DLD1 (cell line): ENCODE data around the gene RNF34.

Experiments used
- in situ Hi-C: cut with HindIII; loops from 2 replicates; pipeline ENCODE4 v1.10.0; 2017; ENCODE audit warnings: low sequenced_read_pairs

Gene RNF34

DNA sequence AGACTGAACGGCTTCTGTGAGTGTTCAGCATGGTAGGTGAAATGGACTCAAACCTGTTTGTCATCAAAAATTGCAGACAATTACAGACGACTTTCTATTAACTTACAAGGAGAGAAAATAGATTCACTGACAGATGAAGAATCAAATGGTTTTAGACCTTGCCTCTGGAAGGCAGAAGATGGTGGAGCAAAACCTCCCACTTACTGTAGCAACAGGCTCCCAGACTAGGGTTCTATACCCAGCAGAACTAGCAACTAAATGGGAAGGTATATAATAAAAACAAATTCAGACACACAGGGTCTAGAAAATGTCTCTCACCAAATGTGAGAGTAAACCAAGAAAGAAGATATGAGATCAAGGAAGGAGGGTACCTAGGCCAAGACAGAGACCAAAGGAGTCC lies 36.8 kb downstream of the RNF34 start:
- in situ Hi-C loops = loop anchor here (5.0 kb wide), 1 partner anchor 34 kb away; the partner anchor contains the start of gene RNF34

DNA sequence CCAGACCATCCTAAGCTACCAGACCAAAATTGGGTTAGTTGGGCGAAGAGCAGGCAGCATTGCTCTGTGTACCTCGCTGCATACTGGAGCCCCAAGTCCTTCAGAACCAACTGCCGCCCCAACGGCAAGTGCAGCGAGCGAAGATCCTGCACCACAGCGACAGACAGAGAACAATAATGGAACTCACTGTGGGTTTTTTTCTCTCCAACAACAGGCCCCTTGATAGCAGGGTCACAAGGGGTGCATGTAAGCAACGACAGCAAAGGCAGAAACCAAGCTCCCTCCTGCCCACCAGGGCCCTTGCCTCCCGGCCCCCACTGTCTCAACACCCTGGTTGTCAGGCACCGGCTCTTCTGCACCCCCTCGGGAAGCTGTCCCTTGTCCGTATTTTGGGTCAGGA lies 39.0 kb downstream of the RNF34 start:
- in situ Hi-C loops = loop anchor here (5.0 kb wide), 1 partner anchor 37 kb away; the partner anchor contains the start of gene RNF34

DNA sequence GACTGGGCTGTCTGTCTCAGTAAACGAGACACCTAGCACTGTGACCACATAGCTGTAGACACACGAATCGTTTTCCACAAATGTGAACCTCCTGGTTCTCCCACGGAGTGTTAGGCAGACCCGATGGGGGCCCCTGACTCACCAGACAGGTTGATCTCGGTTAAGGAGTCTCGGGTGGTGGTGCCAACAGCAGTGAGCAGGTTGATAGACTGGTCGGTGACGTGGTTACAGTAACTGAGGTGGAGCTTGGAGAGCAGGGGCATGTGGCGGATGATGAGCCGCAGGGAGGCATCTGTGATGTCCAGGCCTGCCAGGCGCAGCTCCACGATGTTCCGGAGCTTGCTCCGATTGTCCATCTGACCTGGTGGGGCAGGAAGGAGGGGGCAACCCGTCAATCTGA lies 39.8 kb downstream of the RNF34 start:
- in situ Hi-C loops = loop anchor here (5.0 kb wide), 1 partner anchor 37 kb away; the partner anchor contains the start of gene RNF34

DNA sequence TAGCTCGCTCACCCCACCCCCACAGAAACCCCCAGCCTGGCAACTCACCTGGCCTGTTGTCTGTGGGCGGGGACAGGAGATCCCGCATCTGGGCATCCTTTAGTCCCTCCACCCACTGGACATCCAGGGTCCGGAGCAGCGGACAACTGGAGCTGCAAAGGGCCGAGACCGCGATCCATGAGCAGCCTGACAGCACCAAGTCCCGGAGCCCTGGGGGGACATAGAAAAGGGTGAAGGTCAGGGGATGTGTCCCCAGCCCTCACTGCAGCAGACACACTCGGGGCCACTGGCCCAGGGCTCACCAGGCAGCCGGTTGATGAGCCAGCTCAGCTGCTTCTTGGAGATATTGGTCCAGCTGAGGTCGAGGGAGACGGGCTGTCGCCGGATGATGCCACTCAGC lies 40.9 kb downstream of the RNF34 start:
- in situ Hi-C loops = no loop called here

DNA sequence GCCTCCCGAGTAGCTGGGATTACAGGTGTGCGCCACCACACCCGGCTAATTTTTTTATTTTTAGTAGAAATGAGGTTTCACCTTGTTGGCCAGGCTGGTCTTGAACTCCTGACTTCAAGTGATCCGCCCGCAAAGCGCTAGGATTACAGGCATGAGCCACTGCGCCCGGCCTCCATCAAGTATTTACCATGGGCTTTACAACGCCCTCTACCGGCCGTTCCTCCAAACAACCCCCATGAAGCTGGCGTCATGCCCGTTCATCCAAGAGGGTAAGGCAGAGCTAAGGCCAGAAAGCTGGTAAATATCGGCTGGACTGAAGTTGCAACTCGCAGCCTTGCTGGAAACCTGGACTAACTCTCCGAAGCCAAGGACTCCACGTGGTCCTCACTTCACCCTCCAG lies 41.6 kb downstream of the RNF34 start:
- in situ Hi-C loops = no loop called here

DNA sequence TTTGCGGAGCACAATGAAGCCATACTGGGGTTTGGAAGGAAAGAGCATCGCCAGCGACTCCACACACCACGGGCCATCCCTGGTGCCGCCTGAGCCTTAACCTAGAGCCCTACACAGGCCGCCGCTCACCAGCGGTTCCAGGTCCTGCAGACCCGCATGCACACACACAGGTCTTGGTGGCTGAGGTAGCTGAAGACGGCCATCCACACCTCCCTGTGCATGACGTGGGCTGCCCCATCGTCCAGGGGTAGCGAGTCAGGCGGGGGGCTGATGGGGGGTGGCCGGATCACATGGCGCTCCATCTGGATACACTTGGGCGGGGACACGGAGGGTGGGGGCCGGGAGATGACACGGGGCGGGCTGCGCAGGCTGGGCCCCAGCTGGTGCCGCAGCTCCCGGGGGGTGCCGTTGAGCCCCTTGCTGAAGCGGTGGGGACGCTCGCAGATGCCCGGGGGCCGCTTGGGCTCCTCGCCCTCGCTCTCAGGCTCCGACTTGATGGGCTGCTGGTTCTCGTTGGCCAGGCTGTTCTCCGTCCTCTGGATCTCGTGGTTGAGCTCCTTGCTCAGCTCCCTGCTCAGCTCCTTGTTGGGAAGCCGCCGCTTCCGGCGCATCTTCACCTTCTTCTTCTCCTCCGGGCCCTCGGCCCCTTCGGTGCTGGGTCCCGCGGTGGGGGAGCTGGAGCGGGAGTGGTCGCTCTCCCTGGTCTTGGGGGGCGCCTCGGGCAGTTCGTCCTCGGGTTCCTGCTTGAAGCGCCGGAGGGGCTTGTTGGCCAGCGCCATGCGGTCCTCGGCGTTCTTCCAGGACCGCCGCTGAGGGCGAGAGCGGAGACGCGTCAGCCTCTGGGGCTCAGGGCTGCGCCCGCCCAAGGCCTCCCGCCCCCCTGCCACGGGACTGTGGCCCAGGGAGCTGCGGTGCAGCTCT lies 42.4 kb downstream of the RNF34 start:
- in situ Hi-C loops = no loop called here

DNA sequence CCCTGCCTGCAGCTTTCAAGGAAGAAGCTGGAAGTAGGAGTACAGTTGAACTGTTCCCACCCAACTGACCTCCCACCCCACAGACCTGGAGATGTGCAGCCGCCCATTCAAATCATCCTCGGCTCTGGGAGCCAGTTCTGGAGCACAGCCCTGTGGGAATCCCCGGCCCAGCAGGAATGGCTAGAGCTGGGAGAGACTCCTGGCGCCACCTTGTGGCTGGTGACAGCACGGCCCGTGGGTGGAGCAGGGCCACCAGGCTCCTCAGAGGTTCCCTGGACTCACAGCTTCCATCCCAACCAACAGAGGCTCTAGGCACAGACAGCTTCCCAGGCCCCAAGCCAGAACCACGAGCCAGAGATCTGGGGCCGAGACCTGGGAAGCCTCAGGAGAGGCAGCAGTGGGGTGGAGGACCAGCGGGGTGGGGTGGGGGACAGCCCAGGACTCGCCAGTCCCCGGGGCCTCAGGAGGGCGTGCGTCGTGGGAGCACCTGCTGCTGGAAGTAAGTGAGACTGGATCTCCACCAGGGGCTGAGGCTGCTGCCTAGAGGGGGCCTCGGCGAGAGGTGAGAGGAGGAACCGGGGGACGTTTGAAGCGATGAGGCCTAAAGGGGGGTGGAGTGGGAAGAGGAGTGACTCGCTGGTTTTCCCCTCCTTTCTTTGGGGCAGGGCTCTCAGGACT lies 43.4 kb downstream of the RNF34 start:
- in situ Hi-C loops = no loop called here

DNA sequence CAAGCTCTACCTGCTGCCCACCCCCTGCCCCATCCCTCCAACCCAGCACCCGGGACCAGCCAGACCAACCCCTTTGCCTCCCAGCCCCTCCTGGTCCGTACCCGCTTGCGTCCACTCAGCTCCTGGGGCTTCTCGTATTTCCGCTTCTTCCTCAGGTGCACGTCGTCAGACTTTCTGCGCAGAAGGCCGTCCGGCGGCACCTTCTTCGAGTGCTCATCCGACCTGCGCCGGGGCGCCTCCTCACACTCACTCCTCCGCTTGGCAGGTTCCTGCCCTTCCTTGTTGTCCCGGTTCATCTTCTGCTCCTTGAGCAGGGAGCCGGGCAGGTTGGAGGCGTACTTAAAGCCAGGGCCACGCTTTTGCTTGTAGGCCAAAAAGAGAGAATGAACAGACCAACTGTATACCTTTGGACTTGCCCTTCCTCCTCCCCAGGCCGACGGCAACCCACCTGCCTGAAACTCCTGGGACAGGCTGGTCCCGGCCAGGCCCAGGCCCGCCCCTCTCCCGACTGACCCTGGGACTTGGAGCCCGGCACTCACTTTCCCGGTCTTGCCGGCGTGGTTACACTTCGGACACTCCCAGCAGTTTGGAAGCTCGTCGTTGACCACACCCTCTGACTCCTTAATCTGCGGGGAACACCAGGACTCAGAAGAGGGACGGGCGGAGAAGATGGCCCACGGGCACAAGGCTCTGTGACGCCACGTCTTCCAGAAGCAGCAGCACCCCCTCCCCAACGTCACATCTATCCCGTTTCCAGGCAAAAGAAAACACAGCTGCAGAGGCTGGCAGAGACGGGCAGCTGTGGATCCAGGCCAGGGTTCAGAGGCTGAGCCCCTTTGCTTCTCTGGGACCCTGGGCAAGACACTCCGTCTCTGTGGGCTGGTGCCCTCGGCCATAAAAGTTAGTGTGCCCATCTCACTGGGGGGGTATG lies 44.3 kb downstream of the RNF34 start:
- in situ Hi-C loops = no loop called here

DNA sequence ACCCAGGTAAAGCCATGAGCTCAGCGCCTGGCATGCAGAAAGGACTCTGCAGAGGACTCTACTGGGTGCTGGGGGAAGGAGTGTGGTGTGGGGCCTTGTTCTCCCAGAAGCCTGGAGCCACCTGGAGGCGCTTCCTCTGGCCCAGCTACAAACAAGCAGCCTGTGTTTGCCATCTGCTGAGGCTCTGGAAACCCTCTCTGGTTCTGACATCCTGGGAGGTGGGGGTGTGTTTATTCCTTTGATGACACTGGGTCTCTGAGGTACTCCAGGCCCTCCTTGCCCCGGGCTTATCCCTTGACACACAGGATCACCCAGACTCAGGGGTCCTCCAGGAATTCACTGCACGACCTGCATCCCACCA lies 44.9 kb downstream of the RNF34 start:
- in situ Hi-C loops = no loop called here

DNA sequence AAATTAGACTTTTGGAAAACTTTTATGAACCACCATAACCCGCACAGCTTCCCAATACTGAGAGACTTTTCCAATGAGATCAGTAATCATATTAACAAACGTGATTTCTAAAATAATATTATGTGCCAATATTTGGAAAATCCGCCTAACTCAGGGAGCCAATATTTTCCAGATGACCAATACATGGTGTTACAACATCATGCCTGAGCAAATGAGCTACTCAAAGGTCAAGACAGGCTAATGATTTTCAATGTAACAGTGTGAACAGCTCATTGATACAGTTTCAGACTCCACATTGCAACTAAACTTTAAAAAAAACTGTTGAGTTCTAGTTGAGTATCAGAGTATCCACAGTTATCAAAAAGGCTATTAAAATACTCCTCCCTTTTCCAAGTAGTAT lies 46.8 kb downstream of the RNF34 start:
- in situ Hi-C loops = no loop called here

DNA sequence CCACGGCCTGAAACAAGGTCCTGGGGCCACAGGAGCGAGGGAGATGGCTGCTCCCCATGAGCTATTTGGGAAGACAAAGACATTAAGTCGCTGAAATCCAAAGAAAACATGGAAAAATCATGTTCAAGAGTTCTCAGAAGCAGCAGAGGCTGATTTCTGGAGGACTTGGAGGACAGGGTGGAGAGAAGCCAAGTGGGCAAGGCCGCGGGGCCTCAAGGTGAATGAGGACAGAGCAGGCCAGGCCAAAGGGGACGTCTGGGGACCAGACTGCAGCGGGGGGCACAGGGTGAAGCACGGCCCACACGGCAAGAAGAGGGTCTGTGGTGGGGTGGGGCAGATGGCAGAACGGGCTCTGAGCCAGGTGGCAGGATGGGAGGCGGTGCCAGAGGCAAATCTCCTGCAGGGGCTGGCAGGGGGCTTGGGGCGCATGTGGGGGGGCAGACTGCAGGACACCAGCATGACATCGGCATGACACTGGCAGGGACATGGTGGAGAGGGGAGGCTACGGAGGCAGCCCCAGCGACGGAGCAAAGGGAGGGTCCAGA lies 48.9 kb downstream of the RNF34 start:
- in situ Hi-C loops = no loop called here

DNA sequence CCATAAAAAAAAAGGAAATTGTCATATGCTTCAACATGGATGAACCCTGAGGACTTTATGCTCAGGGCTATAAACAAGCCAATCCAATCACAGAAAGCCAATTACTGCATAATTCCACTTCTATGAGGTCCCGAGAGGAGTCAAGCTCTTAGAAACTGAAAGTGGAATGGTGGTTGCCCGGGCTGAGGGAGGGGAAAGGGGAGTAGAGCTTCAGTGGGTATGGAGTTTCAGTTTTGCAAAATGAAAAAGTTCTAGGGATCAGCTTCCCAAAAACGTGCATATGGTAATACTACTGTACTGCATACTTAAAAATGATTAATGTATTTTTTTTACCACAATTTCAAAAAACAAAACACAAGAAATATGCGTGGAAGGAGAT lies 52.0 kb downstream of the RNF34 start:
- in situ Hi-C loops = no loop called here

DNA sequence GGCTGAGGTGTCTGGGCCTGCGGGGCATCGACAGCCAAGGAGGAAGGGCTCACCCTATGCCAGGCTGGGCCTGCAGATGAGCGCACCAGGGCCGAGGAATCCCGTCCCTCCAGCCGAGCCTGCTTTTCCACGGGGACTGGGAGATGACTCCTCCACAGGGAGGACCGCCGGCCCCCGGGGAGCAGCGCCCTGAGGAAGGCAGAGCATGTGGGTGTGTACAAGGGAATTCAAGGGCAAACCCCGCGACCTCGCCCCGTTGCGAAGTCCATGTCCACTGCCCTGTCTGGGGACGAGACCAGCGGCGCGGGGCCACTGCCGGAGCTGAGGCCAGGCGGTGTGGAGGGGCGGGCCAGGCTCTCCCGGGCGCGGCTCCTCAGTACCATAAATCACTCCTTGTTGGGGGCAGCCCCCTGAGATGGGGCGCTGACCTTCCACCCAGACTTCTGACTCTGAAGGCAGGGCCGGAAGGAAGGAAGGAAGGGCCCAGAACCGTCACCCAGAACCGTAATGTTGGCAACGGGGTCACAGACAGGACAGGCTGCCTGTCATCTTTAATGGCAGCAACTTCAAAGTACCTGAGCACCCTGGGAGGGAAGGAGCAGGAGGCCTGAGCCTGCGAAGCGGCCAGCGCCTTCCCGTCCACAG lies 52.5 kb downstream of the RNF34 start:
- in situ Hi-C loops = no loop called here

DNA sequence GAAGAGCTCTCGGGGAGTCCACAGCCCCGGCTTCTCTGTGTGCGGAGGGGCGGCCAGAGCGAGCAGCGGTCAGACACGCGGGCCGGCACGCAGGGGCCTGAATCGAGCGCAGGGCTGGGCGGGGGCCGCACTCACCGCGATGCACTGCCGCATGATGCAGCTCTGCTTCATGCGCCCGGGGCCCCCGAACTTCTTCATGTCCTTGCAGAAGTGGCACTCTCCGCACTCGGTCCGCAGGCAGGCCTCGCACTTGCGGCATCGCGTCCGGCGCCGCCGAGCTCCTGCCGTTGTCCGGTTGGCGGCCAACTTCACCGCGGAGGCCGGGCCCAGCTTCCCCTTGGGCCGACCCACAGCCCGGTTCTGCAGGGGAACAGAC lies 53.1 kb downstream of the RNF34 start:
- in situ Hi-C loops = no loop called here

DNA sequence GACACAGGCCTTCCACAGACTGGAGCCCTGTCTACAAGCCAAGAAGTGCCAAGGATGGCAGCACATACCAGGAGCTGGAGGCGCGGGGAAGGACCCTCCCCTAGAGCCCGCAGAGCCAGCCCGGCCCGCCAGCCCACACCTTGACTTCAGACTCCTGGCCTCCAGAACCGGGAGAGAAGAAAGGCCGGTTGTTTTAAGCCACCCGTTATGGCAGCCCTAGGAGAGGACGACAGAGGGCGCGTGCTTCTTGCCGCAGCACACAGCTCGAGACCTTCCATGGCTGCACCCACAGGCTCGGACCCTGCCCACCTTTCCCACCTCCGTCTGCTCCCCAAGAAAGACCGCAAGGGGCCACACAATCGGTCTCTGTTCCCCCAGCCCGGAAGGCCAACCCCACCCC lies 53.7 kb downstream of the RNF34 start:
- in situ Hi-C loops = no loop called here

DNA sequence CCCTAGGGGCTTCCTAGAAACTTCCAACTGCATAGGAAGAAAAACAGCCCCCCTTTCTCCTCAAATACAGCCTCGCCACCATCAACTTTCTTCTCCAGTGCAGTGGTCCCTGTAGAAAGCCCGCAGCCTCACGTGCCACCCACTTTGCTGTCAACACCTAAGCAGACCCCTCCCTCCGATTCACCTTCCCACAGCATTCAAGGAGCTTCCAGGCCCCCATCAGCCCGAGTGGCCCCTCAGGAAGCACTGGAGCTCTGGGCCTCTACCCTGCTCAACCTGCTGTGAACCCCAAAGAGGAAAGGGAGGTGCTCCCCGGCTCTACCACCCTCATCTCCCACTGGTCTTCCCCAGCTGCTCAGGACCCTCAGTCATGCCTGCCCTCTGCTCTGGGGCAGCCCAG lies 55.0 kb downstream of the RNF34 start:
- in situ Hi-C loops = no loop called here

DNA sequence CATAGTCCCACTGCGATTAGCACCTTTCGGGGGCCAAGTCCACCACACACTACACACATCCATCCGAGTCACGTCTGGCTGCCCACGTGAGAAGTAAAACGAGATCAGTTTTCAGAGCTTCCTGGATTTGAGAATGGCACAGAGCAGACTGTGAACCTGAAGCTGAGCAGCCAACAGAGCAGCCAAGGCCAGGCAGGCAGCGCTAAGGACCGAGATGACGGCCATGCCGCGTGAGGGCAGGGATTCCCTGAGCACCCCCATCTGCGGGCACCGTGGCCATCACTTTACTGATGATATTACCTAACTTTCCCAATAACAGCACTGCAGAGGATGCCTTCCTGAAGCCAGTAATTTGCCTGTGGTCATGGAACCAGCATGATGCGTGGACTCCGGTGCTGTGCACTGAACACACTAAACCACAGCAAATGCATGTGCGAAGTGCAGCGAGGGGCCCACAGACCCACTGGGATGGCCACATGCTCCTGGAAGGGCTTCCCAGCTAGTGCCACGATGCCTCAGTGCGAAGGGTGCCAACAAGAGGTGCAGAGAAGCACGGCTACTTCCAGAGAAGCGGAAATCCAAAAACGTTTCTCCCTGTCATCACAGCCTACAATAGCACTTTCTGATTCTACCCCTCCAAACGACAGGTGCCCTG lies 56.0 kb downstream of the RNF34 start:
- in situ Hi-C loops = no loop called here

DNA sequence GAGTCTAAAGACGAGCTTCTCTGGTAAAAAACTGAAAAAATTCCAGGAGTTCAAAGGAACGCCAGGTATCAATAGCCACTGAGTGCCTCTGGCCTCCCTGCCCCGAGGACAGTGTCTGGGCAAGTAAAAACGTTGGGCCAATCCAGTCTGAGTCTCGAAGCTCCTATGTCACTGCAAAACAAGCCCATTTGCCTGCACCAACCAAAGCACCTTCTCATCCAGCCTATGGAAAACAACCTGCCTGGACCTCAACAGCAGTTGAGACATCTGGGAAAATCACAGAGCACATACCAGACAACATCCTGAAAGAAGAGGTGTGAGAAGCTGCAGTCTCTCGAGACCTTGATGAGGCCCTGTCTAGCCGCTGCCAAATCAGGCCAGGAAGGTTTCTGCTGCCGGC lies 56.6 kb downstream of the RNF34 start:
- in situ Hi-C loops = no loop called here

DNA sequence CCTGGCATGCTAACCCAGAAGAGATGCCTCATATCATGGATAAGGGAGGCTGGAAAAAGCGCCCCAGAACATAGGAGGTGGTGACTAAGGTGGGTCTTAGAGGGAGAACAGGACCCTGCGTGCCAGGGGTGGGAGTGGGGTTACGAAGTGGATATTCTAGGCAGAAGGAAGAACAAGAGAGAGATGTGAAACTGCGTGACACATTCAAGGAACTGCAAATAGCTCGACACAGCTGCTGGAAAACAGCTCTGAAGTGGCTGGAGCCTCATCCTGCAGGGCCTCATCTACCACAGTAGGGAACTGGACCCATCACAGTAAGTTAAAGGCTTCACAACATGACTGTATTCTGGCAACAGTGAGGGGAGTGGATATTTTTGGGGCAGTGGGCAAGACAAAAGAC lies 61.1 kb downstream of the RNF34 start:
- in situ Hi-C loops = no loop called here

DNA sequence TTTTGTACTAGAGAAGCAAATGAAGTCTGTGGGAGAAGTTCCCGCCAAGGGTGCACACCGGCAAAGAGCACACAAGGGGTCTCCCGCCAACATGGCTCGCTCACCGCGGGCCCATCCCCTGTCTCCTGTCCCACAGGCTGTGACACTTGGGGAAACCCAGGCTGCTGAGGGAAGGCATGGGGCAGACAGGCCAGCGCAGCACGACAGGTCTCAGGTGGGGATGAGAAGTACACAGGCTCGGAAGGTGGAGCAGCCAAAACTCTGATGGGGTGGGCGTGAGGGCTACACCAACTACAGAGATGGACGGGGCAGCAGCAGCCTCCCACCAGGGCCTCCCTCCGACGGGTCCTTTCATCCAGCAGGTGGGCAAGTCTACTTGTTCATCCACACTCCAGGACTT lies 64.4 kb downstream of the RNF34 start:
- in situ Hi-C loops = no loop called here
